ENCODE data around the gene DTNB.
A peak's percentile ranks its signal among the peaks of the same experiment; 100 is the strongest.

The DTNB gene

DNA sequence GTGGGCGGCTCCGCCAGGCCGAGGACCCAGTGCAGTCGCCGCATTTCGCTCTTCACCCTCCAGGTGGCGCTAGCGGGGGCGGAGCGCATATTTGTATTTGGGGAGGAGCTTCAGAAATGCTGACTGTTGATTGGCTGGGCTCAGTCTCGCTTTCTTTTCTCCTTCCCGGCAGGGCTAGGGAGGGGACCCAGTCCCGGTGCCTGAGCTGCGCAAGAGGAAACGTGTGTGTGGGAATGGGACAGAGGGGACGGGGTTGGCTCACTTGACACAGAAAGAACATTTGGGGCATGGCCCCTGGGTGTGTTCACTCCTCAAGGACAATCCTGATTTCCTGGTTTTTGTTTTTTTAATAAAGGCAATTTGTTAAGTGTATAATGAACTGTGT, 311.3 kb downstream of the DTNB start:
- peak; percentile 90 for DNase-seq

GRCh38 chr2:25361261-25362048, 311.9 kb downstream of the DTNB start:
- no peak for DNase-seq

DNA sequence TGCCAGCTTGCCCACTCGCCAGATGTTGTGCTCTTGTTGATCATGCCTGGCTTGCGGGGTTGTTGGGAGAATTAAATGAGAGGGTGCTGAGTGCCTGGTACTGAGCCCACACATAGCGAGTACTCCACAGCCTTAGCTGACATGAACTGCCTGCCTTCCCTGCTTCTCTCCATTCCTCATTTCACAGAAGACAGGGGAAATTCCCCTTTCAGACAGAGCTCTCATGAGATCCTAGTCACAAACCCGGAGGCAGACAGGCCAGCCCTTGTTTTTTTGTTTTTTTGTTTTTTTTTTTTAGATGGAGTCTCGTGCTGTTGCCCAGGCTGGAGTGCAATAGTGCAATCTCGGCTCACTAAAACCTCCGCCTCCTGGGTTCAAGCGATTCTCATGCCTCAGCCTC, 314.5 kb downstream of the DTNB start:
- DNase-seq = no peak

- no peak for DNase-seq
Observed at GRCh38 chr2:25358249-25358815, 315.0 kb downstream of the DTNB start.

- no peak for DNase-seq
Observed at GRCh38 chr2:25356088-25356487, 317.3 kb downstream of the DTNB start.

DNA sequence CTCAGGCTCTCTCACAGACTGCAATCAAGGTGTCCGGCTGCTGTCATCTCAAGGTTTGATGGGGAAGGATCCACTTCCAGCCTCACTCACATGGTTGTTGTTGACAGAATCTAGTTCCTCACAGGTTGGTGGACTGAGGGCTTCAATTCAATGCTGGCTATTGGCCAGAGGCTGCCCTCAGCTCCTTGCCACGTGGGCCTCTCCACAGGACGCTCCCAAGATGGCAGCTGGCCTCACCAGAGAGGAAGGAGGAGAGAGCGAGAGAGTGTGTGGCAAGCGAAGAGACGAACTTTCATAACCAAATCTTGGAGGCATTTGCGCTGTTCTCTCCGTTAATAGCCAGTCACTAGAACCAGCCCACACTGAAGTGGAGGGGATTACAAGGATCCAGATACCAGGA, 318.1 kb downstream of the DTNB start:
- no peak for DNase-seq

GRCh38 chr2:25354116-25354515, 319.3 kb downstream of the DTNB start:
- no peak for DNase-seq

DNA sequence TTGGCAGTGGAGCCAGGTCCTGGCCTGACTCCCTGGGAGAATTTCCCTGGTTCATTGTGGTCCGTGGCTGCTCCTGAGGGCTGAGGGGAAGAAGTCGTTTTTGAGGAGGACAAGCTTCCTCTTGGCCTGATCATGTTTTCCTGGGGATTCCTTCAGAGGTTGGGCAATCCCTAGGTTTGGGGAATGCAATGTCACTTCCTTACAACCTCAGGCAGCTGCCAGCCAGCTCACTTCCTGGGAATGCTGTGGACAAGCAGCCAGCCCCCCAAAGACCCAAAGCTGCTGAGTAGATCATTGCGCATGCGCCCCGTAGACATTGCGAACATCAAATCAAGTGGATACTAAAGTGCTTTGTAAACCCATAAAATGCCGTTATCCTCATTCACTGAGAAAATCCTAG, 324.0 kb downstream of the DTNB start:
- no peak for DNase-seq

DNA sequence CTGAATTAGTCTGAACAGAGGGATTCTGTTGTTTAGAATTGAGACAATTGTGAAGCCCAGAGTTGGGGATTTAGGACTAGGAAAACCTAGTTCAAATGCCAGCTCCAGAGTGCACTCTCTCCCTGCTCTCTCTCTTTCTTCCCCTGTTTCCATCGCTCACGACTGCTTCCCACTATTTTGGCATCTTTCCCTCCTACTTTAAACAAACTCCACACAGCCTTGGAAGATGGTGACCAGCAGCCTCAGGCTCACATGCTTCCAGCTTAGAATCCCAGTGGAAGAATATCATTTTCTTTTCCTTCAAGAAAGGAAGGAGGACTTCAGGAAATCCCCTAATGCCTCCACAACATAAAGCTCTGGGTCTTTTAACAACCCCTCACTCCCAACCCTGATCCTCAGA, 325.5 kb downstream of the DTNB start:
- no peak for DNase-seq

GRCh38 chr2:25347205-25347815, 326.1 kb downstream of the DTNB start:
- no peak for DNase-seq

GRCh38 chr2:25343187-25343825, 330.1 kb downstream of the DTNB start:
- DNase-seq = no peak

DNA sequence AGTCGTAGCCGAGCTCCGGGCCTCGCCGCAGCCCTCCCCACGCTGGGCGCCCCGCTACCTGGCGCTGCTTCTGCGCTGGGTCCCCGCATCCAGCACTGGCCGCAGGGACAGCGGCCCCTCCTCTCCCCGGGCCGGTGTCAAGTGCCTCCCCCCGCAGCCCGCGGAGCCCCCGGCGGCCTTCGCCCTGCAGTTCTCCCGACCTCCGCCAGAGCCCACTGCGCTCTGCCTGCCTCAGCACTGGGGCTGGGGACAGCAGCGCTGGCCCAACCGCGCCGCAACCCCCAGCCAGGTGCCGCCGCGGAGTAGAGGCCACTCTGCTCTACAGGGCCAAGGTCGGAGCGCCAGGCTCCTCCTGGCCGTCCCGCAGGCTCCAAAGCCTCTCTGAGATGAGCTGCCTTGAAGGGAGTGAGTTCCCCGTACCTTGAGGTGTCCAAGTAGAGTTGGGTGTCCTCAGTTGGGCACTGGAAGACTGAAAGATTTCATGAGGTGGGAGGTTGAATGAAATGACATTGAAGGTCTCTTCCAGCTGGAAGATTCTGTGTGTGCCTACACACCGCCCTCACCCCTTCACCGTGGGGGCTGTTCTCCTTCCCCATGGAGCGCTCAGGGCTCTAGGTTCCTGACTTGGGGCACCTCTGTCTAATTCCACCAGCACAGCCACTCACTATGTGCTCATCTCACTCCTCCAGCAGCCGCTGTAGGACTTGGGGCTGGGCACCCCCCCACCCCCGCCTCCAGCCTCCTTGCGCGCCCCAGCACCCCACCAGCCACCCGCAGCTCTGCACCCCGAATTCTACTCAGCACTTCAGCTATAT, 330.8 kb downstream of the DTNB start:
- DNase-seq = peak; percentile 62

- DNase-seq = peak; percentile 31
Observed at GRCh38 chr2:25341753-25342371, 331.5 kb downstream of the DTNB start, which contains the start of gene DNMT3A. DNMT3A (minus strand) TSS chr2:25341925; CDS start chr2:25313984, 27,941 bp downstream.

GRCh38 chr2:25341011-25341727, 332.2 kb downstream of the DTNB start:
- peak; percentile 37 for DNase-seq

- DNase-seq = peak; percentile 34
Observed at GRCh38 chr2:25340181-25340921, 333.0 kb downstream of the DTNB start.

GRCh38 chr2:25339791-25340180, 333.6 kb downstream of the DTNB start:
- DNase-seq = peak; percentile 49

DNA sequence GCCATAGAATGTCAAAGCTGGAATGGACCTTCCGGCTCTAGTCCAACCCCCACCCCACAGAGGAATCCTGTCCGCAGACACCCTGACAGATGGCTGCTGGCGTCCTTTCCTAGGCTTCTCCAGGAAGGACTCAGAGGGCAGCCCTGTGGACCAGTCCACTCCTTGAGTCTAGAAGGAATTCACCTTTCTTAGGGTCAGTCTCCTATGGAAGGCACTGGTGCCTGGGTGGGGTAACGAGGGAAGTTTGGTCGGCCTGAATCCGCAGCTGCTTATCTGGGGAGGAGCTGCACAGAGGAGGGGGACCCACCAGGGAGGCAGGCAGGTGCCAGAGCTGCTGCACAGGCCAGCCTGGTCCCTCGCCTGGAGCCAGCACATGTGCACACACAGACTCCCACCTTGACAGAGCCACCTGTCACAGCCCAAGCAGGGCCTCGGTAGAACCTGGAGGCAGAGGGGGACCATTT, 334.1 kb downstream of the DTNB start:
- DNase-seq = no peak

DNA sequence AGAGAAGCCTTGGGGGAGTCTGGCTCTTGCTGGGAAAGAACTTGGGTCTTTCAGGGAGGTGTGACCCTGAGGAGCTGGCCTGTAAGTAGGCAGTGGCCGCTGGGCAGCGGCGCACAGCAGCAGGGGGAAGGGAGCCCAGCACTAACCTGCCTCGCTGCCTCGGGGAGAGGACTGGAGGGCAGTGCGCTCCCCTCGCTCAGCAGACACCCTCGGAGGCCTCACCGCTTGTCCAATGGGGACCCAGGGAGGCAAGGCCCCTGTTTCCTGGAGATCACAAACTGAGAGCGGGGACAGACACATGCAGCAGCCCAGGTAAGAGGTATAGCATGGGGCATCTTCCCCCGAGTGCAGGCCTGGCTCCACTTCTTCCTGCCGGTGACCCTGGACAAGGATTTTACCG, 335.0 kb downstream of the DTNB start:
- DNase-seq = no peak

DNA sequence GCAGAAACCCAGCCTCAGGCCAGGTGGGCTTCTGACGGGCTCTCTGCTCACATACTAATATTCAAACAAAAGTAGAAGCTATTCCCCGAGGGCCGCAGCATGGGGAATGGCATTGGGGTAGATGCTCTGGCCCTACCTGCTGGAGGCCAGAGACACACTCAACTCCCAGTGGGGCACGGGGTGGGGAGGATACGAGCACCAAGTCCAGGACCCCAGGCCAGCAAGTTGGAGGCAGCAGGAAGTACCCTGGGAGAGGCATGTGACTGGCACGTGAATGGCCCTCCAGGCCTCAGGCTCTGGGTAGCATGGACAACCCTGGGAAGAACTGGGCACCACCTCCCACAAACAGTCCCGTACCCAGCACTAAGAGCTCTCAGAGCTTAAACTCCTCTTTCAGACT, 335.5 kb downstream of the DTNB start:
- no peak for DNase-seq

- DNase-seq = no peak
Observed at GRCh38 chr2:25337276-25337675, 336.1 kb downstream of the DTNB start.

DNA sequence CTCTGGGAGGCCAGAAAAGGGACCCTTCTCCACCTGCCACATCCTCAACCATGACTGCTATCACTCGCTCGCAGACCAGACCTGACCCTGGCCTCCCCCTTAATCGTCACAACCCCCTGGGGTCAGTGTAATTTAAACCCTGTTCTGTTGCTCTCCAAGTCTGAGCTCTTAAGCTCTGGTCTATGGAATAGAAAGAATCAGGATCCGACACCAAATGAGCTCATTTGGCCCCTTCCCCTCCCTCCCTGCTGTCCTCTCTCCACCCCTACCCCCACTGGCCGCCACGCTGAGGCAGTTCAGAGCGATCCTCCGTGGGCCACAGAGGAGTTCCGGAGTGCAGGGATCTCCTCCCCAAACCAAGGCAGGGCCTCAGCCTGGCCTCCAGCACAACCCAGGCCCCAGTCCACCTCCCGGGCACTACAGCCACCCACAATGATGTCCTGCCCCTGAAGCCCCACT, 337.0 kb downstream of the DTNB start:
- no peak for DNase-seq

Data from NCI-H1436 (cell line).